GM12878 (cell line): ENCODE results near the gene EP400. TPM values are rescaled to one million over a fixed set of nuclear protein-coding genes. Genes with fewer than 3 reads are reported as not detected.

ENCODE experiments used
- ATAC-seq: fragments of 200-7000 bp; cut with Tn5 transposase; 3 replicates; pipeline ENCODE4 v1.9.1; 2020; ENCODE audit warnings: mild to moderate bottlenecking, moderate library complexity
- BruUV-seq: library from RNA; stranded (reverse); fragments of 400-500 nt; replicated peaks from 2 replicates; lab custom pipeline; 2021; lab: Mats Ljungman, UMichigan
- CTCF ChIA-PET: fragments of 300-600 bp; sonication (Branson Sonifier 250); formaldehyde crosslinking; extraction: SDS; loops from one replicate; lab custom pipeline; 2021; ENCODE audit warnings: inconsistent platforms; lab: Yijun Ruan, JAX
- POLR2A ChIA-PET: fragments of 350-600 bp; formaldehyde crosslinking; extraction: SDS; loops from one replicate; lab custom pipeline; 2021; ENCODE audit warnings: inconsistent platforms; lab: Charles Lee
- RAD21 ChIA-PET: fragments of 300-600 bp; sonication (Branson Sonifier 250); formaldehyde crosslinking; loops from one replicate; lab custom pipeline; 2023; ENCODE audit warnings: antibody characterized with exemption; ENCODE audit not compliant: unreplicated experiment; lab: Charles Lee
- SMC1A ChIA-PET: fragments of 300-600 bp; sonication (Branson Sonifier 250); formaldehyde crosslinking; loops from one replicate; lab custom pipeline; 2023; ENCODE audit not compliant: unreplicated experiment, uncharacterized antibody; lab: Charles Lee
- DNase-seq: peaks from one replicate; pipeline ENCODE4 v3.0.0-alpha.2; 2011; ENCODE audit warnings: low read depth, low spot score
- FAIRE-seq: peaks from 3 replicates; lab custom pipeline; 2011; peaks lifted over from hg19 to GRCh38; lab: Jason Lieb, UNC
- H2AFZ ChIP-seq: 2 replicates; pipeline ENCODE4 v1.6.0; 2011; ENCODE audit warnings: low read depth, low read length, control low read depth; ENCODE audit not compliant: control insufficient read depth
- H3K27ac ChIP-seq: 2 replicates; pipeline ENCODE4 v1.5.1; 2011; ENCODE audit warnings: control low read depth; ENCODE audit not compliant: control insufficient read depth, insufficient read depth
- H3K27me3 ChIP-seq, 2 experiments: replicated peaks in 1 of 2; 2 replicates each; pipeline versions ENCODE4 v1.6.0 to v1.6.1; 2011; ENCODE audit warnings: low read length in 1 of 2; ENCODE audit not compliant: control insufficient read depth in 2 of 2, insufficient read depth in 2 of 2
- H3K36me3 ChIP-seq, 2 experiments: 2 replicates each; pipeline ENCODE4 v1.5.1; 2011; ENCODE audit warnings: low read length in 1 of 2; ENCODE audit not compliant: control insufficient read depth in 2 of 2, insufficient read depth in 2 of 2
- H3K4me1 ChIP-seq: 2 replicates; pipeline ENCODE4 v1.6.1; 2011; ENCODE audit warnings: mild to moderate bottlenecking, low read length, moderate library complexity, mixed read lengths; ENCODE audit not compliant: control insufficient read depth, insufficient read depth
- H3K4me2 ChIP-seq: 2 replicates; pipeline ENCODE4 v1.6.0; 2011; ENCODE audit warnings: control low read depth; ENCODE audit not compliant: control insufficient read depth, insufficient read depth
- H3K4me3 ChIP-seq: fragments of 200-600 bp; sonication (generic); 2 replicates; pipeline ENCODE4 v1.5.1; 2016
- H3K79me2 ChIP-seq: 2 replicates; pipeline ENCODE4 v1.6.0; 2011; ENCODE audit warnings: low read length; ENCODE audit not compliant: control insufficient read depth, insufficient read depth
- H3K9ac ChIP-seq: 2 replicates; pipeline ENCODE4 v1.8.0; 2011; ENCODE audit warnings: low read length, control low read depth, mixed read lengths; ENCODE audit not compliant: control insufficient read depth, insufficient read depth
- H3K9me3 ChIP-seq: replicated peaks from 3 replicates; pipeline ENCODE4 v1.5.1; 2011; ENCODE audit warnings: mild to moderate bottlenecking, low read length; ENCODE audit not compliant: control insufficient read depth, insufficient read depth
- H4K20me1 ChIP-seq: 2 replicates; pipeline ENCODE4 v1.6.0; 2011; ENCODE audit not compliant: control insufficient read depth, insufficient read depth
- EED ChIP-seq: sonication (generic); IDR thresholded peaks from 2 replicates; pipeline ENCODE4 v1.6.1; 2016; ENCODE audit warnings: antibody characterized with exemption, low read depth
- EGR1 ChIP-seq, 2 experiments: IDR thresholded peaks; 1 replicate in 1 of 2; 2 replicates in 1 of 2; pipeline ENCODE4 v1.6.1; 2011 to 2012; ENCODE audit warnings: low read depth in 2 of 2, low read length in 2 of 2, borderline replicate concordance in 1 of 2, mild to moderate bottlenecking in 1 of 2, moderate library complexity in 1 of 2
- HCFC1 ChIP-seq: fragments of 150-350 bp; IDR thresholded peaks from 2 replicates; pipeline ENCODE4 v1.6.1; 2014; ENCODE audit warnings: low read length
- MTA2 ChIP-seq: fragments of 450-650 bp; IDR thresholded peaks from 2 replicates; pipeline ENCODE4 v1.6.1; 2016; ENCODE audit warnings: low read depth, mild to moderate bottlenecking, moderate library complexity
- NR2C1 ChIP-seq: fragments of 450-650 bp; IDR thresholded peaks from 2 replicates; pipeline ENCODE4 v1.6.1; 2017; ENCODE audit warnings: antibody characterized with exemption, mild to moderate bottlenecking, moderate library complexity
- POU2F2 ChIP-seq: IDR thresholded peaks from 3 replicates; pipeline ENCODE4 v1.6.1; 2011; ENCODE audit warnings: low read depth, mild to moderate bottlenecking, low read length, borderline replicate concordance
- RAD21 ChIP-seq: IDR thresholded peaks from 2 replicates; pipeline ENCODE4 v1.6.1; 2011; ENCODE audit warnings: mild to moderate bottlenecking, low read depth, low read length, moderate library complexity; ENCODE audit not compliant: insufficient read depth
- ZNF217 ChIP-seq: fragments of 450-650 bp; IDR thresholded peaks from 2 replicates; pipeline ENCODE4 v1.6.1; 2017; ENCODE audit warnings: antibody characterized with exemption, mild to moderate bottlenecking
- ZNF622 ChIP-seq: fragments of 450-650 bp; IDR thresholded peaks from 2 replicates; pipeline ENCODE4 v1.6.1; 2017; ENCODE audit warnings: mild to moderate bottlenecking, inconsistent platforms
- WGBS: methylation state at CpG from one replicate; pipeline ENCODE4 v1.1.6; 2016; ENCODE audit warnings: low lambda C conversion rate; ENCODE audit not compliant: insufficient replicate concordance, insufficient coverage; ENCODE audit errors: missing lambda C conversion rate; 5-methylcytosine and 5-hydroxymethylcytosine counted together
- in situ Hi-C: fragments of 300-500 bp; cut with MboI; formaldehyde crosslinking; loops from 9 replicates; pipeline ENCODE4 v1.14.3; 2018; ENCODE audit warnings: mixed read lengths
- intact Hi-C: fragments of 100-400 bp; cut with micrococcal nuclease; formaldehyde crosslinking; loops from one replicate; pipeline ENCODE4 v1.14.2; 2022; ENCODE audit not compliant: unreplicated experiment
- polyA plus RNA-seq, 11 experiments: library from polyadenylated mRNA; depleted of rRNA in 4 of 11; unstranded in 6 of 11; stranded (reverse) in 5 of 11; fragments of >200 nt; fragmentation: Nextera tagmentation in 4 of 11; fragmentation: Illumina TruSeq in 1 of 11; extraction: Ambion mirVana in 4 of 11; extraction: Trizol in 1 of 11; gene quantifications; 1 replicate in 1 of 11; 2 replicates in 10 of 11; pipeline versions ENCODE4 v1.2.1 to v1.2.3, GENCODE V29; 2011 to 2016; ENCODE audit warnings: inconsistent platforms in 2 of 11, missing spikeins in 2 of 11, low read depth in 1 of 11
- total RNA-seq, 4 experiments: library from RNA; depleted of rRNA in 3 of 4; stranded (reverse); fragments of >200 nt in 3 of 4; fragmentation: Illumina TruSeq in 1 of 4; extraction: Trizol in 1 of 4; gene quantifications; 2 replicates each; pipeline versions ENCODE4 v1.2.1 to v1.2.3, GENCODE V29; 2013 to 2021
- TF ChIP-seq, protein P1 (sequence below): fragments of 450-650 bp; formaldehyde crosslinking; IDR thresholded peaks from 2 replicates; pipeline ENCODE4 v1.4.0; 2022; ENCODE audit warnings: mild to moderate bottlenecking, moderate library complexity
- TF ChIP-seq, protein P2 (sequence below): fragments of 450-650 bp; IDR thresholded peaks from 2 replicates; pipeline ENCODE4 v1.6.1; 2014; ENCODE audit warnings: mild to moderate bottlenecking
- TF ChIP-seq, protein P3 (sequence below): IDR thresholded peaks from 2 replicates; pipeline ENCODE4 v1.6.1; 2012; ENCODE audit warnings: low read length, inconsistent platforms
- TF ChIP-seq, protein P4 (sequence below): fragments of 450-650 bp; IDR thresholded peaks from 2 replicates; pipeline ENCODE4 v1.6.1; 2017; ENCODE audit warnings: antibody characterized with exemption, mild to moderate bottlenecking, moderate library complexity

Gene EP400
- total and polyA plus RNA-seq, 10 of the 15 experiments (the other 5 are each of a cell fraction or from before 2014, with no cell fraction given), result 3.8 to 44.2 (median 8.4) TPM

DNA sequence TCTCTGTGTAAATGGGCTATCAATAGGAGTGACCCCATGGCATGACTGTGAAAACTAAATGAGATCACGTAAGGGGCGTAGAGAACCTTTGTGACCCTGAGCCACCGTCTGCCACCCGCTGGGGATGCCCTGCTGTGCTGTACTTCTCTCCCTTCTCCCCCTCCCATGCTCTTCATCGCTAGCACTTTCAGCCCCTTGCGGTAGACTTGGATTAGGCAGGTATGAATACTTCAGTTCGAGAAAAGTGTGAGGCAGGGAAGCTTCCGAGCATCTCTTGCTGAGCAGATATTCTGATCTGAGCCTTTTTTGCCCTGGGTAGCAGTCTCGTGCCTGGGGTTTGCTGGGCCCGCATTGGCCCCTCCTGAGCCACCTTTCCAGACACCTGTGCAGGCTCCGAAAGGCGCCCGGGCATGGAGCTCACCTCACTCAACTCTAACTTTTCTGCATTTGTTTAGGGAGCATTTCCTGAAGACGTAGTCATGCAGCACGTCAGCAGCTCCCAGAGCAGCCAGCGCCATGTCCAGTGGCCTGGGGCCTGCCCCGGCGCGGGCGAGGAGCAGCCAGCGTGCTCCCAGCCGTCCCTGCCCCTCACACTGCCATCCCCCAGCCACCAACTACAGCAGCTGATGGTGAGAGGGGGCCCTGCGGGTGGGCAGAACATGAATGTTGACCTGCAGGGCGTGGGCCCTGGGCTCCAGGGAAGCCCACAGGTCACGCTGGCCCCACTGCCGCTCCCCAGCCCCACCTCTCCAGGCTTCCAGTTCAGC lies 154.0 kb downstream of the EP400 start:
- 97% methylated on average over 26 of the region's 26 CpGs for WGBS
- no peaks in the 10 kb centered on the region for H3K4me1 ChIP-seq
- H3K9me3 ChIP-seq, result no peaks in the 10 kb centered on the region
- RAD21 ChIA-PET, result no interaction called here
- no peaks in the 10 kb centered on the region for H3K27me3 ChIP-seq
- H3K4me2 ChIP-seq, result no peak overlapping the region
- CTCF ChIA-PET, result no interaction called here
- H2AFZ ChIP-seq, result no peak overlapping the region
- ATAC-seq (no peak), DNase-seq (no peak), FAIRE-seq (no peak)
- no peak overlapping the region for H3K27ac ChIP-seq
- H3K79me2 ChIP-seq, result no peaks in the 10 kb centered on the region
- intact Hi-C loops, result no loop called here
- no TSS peak for BruUV-seq
- in situ Hi-C loops, result no loop called here
- no peak overlapping the region for H3K4me3 ChIP-seq
- POLR2A ChIA-PET, result no interaction called here
- no peak overlapping the region for H3K9ac ChIP-seq
- SMC1A ChIA-PET, result no interaction called here
- no peaks in the 10 kb centered on the region for H4K20me1 ChIP-seq
- H3K36me3 ChIP-seq, result peaks cover 3 to 7% of the 10 kb centered on the region in 2 experiments; a peak in 3 of 4 replicates
- no peak for TF ChIP-seq ZNF217
- TF ChIP-seq, protein P1, sequence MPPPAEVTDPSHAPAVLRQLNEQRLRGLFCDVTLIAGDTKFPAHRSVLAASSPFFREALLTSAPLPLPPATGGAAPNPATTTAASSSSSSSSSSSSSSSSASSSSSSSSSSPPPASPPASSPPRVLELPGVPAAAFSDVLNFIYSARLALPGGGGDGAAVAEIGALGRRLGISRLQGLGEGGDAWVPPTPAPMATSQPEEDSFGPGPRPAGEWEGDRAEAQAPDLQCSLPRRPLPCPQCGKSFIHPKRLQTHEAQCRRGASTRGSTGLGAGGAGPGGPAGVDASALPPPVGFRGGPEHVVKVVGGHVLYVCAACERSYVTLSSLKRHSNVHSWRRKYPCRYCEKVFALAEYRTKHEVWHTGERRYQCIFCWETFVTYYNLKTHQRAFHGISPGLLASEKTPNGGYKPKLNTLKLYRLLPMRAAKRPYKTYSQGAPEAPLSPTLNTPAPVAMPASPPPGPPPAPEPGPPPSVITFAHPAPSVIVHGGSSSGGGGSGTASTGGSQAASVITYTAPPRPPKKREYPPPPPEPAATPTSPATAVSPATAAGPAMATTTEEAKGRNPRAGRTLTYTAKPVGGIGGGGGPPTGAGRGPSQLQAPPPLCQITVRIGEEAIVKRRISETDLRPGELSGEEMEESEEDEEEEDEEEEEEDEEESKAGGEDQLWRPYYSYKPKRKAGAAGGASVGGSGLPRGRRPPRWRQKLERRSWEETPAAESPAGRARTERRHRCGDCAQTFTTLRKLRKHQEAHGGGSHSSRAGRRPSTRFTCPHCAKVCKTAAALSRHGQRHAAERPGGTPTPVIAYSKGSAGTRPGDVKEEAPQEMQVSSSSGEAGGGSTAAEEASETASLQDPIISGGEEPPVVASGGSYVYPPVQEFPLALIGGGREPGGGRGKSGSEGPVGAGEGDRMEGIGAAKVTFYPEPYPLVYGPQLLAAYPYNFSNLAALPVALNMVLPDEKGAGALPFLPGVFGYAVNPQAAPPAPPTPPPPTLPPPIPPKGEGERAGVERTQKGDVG (CRISPR knock-in tag), result no peak
- TF ChIP-seq EED, result no peak
- TF ChIP-seq ZNF622, result no peak
- TF ChIP-seq, protein P2, sequence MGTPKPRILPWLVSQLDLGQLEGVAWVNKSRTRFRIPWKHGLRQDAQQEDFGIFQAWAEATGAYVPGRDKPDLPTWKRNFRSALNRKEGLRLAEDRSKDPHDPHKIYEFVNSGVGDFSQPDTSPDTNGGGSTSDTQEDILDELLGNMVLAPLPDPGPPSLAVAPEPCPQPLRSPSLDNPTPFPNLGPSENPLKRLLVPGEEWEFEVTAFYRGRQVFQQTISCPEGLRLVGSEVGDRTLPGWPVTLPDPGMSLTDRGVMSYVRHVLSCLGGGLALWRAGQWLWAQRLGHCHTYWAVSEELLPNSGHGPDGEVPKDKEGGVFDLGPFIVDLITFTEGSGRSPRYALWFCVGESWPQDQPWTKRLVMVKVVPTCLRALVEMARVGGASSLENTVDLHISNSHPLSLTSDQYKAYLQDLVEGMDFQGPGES, result no peak
- TF ChIP-seq EGR1 (IDR thresholded peaks at IDR 0.05; ENCODE audit: borderline replicate concordance in 1 of 2, low read depth in 2 of 2, low read length in 2 of 2), result no peak
- no peak for TF ChIP-seq RAD21
- TF ChIP-seq, protein P3, sequence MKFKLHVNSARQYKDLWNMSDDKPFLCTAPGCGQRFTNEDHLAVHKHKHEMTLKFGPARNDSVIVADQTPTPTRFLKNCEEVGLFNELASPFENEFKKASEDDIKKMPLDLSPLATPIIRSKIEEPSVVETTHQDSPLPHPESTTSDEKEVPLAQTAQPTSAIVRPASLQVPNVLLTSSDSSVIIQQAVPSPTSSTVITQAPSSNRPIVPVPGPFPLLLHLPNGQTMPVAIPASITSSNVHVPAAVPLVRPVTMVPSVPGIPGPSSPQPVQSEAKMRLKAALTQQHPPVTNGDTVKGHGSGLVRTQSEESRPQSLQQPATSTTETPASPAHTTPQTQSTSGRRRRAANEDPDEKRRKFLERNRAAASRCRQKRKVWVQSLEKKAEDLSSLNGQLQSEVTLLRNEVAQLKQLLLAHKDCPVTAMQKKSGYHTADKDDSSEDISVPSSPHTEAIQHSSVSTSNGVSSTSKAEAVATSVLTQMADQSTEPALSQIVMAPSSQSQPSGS, result no peak
- TF ChIP-seq, protein P4, sequence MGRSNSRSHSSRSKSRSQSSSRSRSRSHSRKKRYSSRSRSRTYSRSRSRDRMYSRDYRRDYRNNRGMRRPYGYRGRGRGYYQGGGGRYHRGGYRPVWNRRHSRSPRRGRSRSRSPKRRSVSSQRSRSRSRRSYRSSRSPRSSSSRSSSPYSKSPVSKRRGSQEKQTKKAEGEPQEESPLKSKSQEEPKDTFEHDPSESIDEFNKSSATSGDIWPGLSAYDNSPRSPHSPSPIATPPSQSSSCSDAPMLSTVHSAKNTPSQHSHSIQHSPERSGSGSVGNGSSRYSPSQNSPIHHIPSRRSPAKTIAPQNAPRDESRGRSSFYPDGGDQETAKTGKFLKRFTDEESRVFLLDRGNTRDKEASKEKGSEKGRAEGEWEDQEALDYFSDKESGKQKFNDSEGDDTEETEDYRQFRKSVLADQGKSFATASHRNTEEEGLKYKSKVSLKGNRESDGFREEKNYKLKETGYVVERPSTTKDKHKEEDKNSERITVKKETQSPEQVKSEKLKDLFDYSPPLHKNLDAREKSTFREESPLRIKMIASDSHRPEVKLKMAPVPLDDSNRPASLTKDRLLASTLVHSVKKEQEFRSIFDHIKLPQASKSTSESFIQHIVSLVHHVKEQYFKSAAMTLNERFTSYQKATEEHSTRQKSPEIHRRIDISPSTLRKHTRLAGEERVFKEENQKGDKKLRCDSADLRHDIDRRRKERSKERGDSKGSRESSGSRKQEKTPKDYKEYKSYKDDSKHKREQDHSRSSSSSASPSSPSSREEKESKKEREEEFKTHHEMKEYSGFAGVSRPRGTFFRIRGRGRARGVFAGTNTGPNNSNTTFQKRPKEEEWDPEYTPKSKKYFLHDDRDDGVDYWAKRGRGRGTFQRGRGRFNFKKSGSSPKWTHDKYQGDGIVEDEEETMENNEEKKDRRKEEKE, result no peak
- no peak for TF ChIP-seq HCFC1
- TF ChIP-seq NR2C1, result no peak
- TF ChIP-seq MTA2, result no peak
- no peak for TF ChIP-seq POU2F2
